ENCODE results near the gene DSCAM.

The DSCAM gene

DNA sequence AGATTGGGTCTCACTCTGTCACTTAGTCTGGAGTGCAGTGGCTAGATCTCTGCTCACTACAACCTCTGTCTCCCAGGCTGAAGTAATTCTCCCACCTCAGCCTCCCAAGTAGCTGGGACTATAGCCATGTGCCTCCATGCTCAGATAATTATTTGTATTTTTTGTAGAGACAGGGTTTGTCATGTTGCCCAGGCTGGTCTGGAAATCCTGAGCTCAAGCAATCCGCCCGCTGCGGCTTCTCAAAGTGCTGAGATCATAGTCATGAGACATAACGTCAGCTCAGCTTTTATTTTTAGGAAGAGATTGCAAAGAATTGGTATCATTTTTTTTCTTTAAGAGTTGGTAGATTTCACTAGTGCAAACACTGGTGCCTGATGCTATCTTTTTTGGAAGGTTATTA is 244.9 kb downstream of the DSCAM start:
- no peak for DNase-seq

DNA sequence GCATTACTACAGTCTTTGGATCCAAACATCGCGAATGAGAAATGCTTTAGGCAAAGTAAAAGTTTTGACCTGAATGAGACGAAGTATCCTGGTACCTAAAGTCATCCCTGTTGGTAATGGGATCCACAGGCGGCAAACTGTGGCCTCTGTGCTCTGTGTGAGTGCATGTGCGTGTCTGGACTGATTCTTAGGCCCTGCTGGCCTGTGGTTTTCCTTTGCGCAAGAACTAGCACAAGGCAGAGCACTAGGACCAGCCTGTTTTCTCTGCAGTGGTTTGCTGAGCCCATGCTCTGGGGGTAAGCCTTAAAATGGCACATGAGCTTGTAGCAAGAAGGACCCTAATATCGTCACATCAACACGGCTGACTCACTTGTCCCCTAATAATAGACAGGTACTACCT is 251.2 kb downstream of the DSCAM start:
- DNase-seq: no peak

DNA sequence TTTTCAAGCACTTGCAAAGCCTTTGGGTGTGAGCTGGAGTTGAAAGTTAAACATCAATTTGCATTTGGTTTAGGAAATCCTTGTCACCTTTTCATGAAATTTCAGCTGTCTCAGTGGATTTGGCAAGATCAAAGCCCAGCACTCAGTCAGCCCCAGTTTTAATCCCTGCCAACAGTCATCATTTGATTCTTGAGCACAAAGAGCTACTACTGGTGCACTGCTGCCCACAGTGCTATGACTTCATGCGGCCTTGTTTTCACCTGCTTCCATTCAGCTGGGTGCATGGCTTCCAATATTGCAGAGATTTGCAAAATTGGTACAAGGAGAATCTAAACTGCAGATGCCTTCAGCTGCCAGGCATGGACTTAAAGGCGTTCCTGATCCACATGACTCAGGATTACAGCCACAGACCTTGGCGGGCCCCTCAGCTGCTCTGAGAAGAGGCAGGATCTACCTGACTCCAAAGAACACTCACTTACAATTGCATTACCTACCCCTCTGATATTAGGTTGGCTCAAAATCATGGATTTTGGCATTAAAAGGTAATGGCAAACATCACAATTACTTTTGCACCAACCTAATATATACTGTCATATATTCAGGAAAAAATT is 259.1 kb downstream of the DSCAM start:
- no peak for DNase-seq

DNA sequence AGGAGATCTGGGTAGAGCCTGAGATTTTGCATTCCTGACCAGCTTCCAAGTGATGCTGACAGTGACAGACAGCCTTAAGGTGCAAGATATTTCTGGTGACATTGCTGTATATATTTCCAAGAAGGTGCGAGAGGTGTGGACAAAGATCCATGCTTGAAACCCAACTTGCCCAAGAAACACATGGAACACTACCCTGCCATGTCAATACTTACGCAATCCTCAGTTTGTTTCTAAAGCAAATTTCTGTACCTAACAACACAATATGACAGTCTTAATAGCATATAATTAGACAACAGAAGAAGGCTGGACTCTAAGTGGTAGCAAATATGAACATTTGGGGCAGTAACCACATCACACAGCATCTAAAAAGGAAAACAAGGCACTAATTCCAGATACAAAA is 260.4 kb downstream of the DSCAM start:
- no peak for DNase-seq

DNA sequence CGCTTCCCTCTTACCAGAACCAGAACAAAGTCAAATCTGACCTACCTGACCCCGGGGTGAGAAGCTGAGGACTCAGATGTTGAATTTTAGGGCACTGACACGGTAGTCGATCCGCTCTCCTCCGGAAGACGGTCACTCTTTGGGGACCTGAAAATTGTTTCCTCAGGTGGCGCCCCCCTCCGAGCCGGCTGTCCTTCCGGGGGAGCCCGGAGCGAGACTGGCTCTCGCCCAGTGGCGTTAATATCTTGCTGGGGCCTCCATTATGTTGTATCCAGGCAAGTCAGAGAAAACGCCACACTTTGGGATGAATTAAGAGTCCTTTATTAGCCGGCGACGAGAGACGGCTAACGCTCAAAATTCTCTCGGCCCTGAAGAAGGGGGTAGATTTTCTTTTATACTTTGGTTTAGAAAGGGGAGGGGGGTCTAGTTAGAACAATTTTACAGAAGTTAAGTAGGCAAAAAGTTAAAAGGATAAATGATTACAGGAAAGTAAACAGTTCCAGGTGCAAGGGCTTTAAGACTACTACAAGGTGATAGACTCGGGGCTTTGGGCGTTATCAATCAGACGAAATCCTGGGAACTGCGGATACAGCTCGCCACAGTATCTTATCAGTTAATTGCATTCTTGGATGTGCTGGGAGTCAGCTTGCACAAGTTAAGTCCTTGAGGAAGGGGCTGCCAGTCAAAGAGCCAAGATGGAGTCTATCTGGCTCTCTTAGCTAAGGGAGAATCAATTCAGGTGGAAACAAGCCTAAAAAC is 269.5 kb downstream of the DSCAM start:
- no peak for DNase-seq

DNA sequence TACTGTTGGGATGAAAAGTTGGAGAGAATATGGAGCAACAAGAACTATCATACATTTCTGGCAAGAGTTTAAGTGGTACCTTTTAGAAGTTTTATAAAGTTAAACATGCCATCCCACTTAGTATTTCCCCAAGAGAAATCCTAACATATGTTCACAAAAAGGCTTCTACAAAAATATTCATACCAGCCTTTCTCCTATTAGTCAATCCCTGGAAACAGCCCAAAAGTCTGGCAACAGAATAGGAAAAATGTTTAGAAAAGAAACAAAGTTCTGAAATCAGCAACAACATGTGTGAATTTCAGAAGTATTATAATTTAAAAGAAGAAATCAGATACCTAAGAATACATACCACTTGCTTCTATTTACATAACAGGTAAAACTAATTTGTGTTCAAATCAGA is 271.0 kb downstream of the DSCAM start:
- DNase-seq: no peak

DNA sequence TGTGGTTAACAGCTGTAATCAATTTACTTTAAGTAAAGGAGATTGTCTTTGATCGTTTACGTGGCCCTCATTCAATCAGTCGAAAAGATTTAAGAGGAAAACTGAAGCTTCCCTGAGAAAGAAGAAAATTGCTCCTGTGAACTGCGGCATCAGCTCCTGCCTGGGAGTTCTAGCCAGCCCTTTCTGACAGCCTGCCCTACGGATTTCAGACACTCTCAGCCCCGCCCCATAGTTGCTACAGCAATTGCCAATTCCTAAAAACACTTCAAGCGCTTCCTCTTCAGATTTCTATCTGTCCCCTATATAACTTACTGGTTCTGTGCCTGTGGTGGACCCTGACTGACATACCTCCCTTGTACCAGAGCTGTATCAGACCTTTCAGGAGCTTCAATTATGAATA is 277.6 kb downstream of the DSCAM start:
- no peak for DNase-seq

DNA sequence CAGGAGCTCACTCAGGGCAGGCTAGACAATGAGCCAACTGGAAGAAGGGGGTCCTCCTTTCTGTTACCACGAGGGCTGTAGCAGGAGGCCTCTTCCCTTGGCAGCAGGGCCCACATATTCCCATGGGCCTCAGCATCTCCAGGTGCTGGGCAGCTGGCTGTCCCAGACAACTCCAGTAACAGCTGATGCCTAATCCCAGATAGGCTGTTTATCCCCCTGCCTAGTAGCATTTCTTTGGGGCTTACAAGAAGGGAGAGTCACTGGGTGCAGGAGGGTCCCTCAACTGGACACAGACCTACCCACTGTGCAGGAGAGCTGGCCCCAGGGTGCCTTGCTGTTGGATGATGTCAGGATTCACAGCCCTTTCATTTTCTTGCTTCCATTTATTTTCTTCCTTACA is 278.2 kb downstream of the DSCAM start:
- DNase-seq: no peak

DNA sequence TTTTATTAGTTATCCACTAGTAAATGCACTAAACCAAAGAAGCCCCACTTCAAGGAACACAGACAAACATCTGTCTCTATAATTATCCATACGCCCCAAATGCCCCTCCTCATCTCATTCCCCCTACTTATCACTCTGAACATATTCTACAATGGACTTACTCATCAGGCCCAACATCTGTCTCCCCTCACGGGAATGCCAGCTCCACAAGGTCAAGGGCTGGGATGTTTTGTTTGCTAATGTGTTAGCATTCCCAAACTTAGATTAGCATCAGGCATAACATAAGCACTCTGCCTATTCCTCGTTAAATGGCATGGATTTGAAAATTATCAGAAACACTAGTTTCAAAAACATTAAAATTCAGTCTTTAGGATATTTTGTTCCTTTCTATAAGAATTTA is 279.5 kb downstream of the DSCAM start:
- no peak for DNase-seq

DNA sequence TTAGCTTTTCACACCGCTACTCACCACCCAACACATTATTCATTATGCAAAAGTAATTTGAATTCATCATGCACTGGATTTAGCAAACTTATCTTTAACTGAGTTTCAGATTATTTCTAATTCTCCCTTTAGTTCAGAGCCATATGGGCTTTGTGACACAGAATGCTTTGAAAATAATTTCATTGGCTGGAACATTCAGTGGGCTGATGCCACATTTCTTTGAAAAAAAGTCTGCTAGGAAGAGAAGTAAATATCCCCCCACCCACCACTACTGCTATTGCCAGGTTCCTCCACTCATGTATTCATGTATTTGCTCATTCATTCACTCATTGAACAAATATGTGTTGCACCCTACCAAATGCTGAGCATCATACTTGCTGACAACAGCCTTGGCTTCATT is 280.5 kb downstream of the DSCAM start:
- DNase-seq: no peak

DNA sequence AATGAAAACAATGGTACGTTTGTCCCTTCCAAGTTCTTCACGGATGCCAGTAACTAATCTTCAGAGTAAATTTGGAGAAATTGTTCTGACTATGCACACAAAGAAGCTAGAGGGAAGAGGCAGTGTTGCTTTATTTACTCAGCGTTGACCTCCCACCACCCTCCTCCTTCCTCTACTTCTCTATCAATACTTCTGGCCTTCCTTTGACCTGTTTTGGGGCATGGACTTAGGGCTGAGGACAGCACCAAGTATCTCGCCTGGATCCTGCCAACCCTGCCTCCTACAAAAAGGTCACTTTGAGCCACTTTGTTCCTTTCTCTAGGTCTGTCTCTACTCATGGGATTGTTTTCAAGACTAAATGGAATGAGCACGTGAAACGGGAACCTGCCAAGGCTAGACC is 282.6 kb downstream of the DSCAM start:
- no peak for DNase-seq

DNA sequence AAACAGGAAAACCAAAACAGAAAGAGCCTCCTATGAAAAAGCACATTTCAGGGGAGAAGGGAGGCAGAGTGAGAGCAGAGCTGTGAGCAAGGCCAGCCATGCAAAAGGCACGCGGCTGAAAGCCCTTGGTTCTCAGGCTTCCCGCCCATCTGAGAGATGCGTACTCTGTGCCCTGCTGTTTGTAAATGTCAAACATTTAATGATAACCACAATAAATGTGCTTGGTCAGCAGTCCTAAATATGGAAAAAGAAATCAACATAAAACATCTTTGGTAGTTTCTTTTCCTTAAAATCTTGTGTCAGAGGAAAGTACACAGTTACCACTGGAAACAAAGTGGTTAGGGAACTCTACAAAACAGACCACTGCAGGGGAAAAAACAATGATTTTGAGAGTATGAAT is 283.1 kb downstream of the DSCAM start:
- no peak for DNase-seq

DNA sequence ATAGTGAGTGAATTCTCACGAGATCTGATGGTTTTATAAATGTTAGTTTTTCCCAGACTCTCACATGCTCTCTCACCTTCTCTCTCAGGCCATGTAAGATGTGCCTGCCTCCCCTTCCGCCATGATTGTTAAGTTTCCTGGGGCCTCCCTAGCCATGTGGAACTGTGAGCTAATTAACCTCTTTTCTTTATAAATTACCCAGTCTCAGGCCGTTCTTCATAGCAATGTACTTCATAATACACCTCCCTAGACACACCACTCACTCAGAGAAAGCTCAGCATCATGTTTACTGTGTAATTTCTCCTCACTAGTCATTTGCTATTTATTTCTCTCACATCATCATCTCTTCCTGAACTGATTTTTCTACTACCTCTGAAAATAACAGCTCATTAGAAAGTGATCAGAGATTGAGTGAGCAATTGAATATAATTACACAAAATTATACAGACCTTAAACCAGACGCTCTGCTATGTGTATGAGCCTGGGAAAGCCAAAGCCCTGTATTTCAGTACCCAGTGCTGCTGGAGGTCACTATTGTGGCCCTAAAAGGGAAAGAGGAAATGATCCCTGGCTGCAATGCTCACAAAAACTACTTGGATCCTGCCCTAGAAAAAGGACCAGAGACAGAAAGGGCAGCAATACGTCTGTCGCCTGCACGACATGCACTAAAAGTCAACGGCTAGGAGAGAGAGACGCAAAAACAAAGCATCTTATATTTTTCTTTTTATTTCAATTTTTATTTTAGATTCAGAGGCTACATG is 284.5 kb downstream of the DSCAM start:
- no peak for DNase-seq

DNA sequence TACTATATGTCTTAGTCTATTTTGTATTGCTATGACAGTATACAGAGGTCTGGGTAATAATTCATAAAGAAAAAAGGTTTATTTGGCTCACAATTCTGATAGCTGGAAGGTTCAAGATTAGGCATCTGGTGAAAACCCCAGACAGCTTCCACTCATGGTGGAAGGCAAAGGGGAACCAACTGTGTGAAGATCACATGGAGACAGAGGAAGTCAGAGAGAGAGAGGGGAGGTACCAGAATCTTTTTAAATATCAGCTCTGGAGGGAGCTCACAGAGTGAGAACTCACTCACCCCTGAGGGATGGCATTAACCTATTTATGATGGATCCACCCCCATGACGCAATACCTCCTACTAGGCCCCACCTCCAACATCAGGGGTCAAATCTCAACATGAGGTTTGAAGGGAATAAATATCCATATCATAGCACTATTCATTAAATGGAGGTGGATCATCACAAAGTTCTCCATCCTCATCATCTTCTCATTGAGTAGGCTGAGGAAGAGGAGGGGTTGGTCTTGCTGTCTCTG is 290.5 kb downstream of the DSCAM start:
- no peak for DNase-seq

DNA sequence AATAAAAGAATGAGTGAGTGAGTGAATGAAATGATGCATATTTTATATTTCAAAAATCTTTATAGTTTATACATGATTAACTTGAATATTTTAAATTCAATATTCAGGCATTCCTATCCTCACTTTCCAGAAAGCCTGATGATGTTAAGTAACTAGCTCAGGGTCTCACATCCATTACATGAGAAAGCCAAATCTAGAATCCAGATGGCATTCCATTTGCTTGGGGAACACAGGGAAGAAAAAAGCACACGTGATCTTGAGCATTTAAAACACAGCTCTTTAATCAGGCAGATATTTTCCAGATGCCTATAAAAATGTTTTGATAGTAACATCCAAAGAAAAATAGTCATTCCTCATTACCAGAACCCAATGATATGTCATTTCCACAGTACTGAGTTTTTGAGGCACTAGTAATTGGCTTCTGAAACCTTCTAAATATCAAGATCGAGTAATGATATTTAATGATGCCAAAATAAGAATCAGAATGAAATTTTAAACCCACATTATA is 291.9 kb downstream of the DSCAM start:
- no peak for DNase-seq

DNA sequence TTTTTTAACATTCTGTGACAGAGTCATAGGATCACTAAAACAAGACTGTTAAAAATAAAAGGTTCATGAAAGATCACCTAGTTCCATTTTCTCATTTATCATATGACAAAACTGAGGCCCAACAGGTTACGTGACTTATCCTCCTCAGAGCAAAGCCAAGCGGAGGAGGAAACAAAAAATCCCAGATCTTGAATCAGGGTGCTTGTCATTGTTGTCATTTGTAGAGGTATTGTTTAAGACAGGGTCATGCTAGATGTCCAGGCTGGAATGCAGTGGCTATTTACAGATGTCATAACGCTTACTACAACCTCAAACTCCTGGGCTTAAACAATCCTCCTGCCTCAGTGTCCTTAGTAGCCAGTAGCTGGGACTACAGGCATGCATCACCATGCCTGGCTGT is 293.2 kb downstream of the DSCAM start:
- DNase-seq: no peak

DNA sequence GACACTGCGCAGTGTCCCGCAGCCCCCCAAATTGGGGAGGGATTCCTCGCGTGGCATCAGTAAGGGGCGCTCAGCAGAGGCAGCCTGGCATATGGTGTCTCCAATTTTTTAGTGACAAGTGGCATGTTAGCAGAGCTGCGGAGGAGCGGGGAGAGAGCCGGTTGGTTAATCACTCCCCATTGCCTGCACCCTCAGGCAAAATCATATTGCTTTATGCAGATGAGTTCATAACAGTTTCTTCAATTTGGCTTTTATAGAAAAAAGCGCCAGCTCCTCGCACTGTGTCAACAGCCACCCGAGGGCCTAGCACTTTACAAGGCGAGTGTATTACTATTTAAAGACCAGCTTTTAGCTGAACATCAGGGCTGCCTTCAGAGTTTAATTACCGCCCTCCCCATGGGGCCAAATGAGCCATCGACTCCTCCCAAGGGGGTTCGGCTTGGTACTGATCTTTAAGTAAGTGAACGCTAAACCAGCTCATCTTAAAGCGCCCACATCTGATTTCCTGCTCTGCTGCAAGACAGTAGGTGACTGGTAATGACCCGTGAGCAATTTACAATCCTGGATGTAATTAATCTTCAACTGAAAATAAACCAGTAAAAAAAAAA is 298.9 kb downstream of the DSCAM start:
- no peak for DNase-seq

DNA sequence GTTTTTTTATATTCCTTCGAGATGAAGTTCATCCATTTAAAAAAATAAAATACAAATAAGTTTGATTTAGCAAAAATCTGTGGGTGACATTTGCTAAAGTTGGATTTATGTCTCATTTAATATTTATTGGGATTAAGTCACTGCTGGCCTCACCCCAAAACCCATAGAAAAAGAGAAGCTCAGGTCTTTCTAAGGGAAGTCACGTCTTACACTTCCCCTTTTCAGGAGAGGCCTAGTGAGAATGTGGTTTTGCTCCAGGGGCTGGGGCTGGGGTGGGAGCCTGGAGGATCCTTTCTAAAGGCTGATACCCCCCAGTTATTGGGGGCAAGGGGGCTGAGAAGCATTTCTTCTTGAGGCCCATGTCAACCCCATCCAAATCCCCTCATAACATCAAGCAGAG is 300.3 kb downstream of the DSCAM start:
- DNase-seq: no peak

DNA sequence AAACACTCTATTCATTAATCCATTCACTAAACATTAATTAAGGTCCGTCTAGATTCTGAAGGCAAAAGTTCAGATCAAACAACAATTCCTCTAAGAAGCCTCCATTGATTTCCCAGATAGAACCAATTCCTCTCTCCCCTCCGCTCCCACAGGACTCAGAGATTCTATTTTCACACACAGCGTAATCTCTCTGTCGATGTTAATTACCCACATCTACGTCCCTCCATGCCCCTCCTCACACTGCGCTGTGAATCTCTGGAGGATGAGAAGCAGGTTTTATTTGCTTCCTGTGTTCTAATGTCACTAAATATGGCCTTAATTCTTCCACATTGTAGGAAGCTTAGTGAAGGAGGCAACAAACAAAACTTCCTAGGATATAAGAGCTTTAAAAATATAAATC is 306.7 kb downstream of the DSCAM start:
- no peak for DNase-seq

DNA sequence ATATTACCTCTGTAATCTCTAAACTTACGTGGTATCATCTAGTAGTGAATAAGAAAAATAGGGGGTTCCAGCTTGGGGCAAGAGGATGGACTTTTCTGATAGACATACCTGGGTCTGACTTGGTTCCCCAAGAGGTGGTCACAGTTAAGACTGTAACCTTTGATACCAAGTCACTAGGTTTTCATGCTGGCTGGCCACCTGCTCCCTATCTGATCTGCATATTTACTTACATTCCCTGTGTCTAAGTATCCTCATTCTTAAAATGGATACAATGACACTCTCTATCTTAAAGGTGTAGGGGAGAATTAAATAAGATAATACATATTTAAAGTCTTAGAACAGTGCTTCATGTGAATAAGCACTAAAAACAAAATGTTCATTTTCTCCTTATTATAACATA is 312.1 kb downstream of the DSCAM start:
- no peak for DNase-seq

DNA sequence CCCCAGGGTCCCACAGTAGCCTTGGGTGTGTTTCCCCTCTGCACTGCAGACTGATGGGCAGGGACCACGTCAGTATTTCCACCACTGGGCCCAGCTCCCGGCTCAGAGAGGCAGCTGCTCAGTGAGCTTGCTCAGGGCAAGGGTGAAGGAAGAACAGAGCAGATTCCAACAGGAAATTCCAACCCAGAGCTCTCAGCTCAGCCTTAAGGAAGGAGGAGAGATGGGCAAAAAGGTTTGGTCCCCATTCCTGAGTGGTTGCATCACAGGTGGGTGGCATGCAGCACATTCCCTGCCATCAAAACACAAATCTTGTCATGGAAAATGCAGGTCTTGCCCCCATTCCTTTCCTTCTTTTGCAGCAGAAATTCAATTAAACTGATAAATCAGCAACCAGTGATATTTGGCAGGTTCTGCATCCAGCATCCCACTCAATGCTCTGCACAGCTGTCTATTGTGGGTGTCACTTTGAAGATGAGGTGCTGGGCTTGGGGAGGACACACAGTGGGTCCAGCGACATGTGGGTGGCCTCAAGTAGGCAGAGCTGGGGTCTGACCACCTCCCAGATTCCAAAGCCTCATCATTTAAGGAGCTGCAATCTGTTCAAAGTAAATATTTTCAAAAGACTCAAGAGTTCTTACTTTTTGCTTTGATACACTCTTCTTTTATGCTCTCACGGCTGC is 315.4 kb downstream of the DSCAM start:
- DNase-seq: no peak

DNA sequence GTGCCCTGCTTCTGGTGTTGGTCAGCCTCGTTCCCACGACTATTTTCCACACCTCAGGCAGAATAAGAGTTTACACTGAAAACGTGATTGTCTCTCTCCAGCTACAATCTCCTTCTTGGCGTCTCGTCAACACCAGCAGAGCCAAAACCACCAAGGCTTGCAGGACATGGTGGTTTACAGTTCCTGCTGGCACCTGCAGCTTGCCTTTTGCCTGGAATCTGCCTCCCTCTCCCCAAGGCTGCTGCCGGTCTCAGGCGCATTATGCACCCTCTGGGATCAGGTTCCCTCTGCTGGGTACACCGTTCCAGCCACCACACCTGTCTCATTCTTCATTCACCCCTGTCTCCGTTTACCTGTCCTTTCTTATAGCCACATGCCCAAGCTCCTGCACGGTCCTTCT is 315.9 kb downstream of the DSCAM start:
- no peak for DNase-seq

DNA sequence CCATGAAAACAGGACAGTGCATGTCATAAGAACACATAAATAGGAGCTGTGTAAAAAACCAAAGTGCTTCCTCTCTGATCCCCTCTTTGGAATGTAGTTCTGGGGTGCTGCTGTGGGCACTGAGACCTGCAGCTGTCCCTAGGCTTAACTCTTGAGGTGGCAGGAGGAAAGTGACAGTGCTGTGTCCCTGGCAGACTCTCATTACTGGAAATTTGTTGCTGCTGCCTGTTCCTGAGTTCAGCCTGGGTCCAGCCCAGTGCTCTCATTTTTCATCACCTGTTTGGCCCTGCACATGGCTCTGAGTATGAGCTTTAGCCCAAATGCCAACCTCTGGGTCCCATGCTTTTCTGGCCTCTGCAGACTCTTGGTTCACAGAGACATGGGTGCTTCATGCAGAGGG is 329.3 kb downstream of the DSCAM start:
- DNase-seq: no peak
